Measurements from ENCODE around the gene MUS81. TPM values are rescaled to one million over a fixed set of nuclear protein-coding genes. Genes with fewer than 3 reads are reported as not detected.

Gene MUS81
- total and polyA plus RNA-seq, 2 of the 13 experiments (the other 11 are each of a cell fraction or from before 2014, with no cell fraction given): 25.6 to 30.2 TPM

- TF ChIP-seq, protein P1, sequence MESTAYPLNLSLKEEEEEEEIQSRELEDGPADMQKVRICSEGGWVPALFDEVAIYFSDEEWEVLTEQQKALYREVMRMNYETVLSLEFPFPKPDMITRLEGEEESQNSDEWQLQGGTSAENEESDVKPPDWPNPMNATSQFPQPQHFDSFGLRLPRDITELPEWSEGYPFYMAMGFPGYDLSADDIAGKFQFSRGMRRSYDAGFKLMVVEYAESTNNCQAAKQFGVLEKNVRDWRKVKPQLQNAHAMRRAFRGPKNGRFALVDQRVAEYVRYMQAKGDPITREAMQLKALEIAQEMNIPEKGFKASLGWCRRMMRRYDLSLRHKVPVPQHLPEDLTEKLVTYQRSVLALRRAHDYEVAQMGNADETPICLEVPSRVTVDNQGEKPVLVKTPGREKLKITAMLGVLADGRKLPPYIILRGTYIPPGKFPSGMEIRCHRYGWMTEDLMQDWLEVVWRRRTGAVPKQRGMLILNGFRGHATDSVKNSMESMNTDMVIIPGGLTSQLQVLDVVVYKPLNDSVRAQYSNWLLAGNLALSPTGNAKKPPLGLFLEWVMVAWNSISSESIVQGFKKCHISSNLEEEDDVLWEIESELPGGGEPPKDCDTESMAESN (CRISPR knock-in tag; conservative IDR thresholded peaks at IDR 0.05): 0 out of 2 replicates have a peak, but pooled peaks have one; percentile 39
- TF ChIP-seq CAMTA2 (CRISPR knock-in tag; IDR thresholded peaks at IDR 0.05; ENCODE audit: borderline replicate concordance): no peak
- no peak for TF ChIP-seq ZNF616 (CRISPR knock-in tag; IDR thresholded peaks at IDR 0.05; ENCODE audit: low read depth)
- no peak for TF ChIP-seq CEBPZ (IDR thresholded peaks at IDR 0.05; ENCODE audit: low read length)
- 0 out of 2 replicates have a peak, but pooled peaks have one; percentile 46 for TF ChIP-seq ZNF724P (CRISPR knock-in tag; IDR thresholded peaks at IDR 0.05; ENCODE audit: borderline replicate concordance)
- no peak for TF ChIP-seq ZNF350 (CRISPR knock-in tag; IDR thresholded peaks at IDR 0.05; ENCODE audit: borderline replicate concordance, low read depth)
- no peak for TF ChIP-seq GTF2F1 (IDR thresholded peaks at IDR 0.05; ENCODE audit: low read length)
- TF ChIP-seq SMYD3 (CRISPR knock-in tag; IDR thresholded peaks at IDR 0.05): no peak
- no peak for TF ChIP-seq MED8 (CRISPR knock-in tag; IDR thresholded peaks at IDR 0.05; ENCODE audit: insufficient replicate concordance)
- no peak for TF ChIP-seq ZNF121 (CRISPR knock-in tag; IDR thresholded peaks at IDR 0.05)
- no peak for TF ChIP-seq KDM6A (CRISPR knock-in tag; IDR thresholded peaks at IDR 0.05; ENCODE audit: low read depth)
- no peak for TF ChIP-seq FOXA1 (IDR thresholded peaks at IDR 0.05)
- peak; percentile 48; the same call in 1 of the 2 replicates for TF ChIP-seq FOXA1 (CRISPR knock-in tag; IDR thresholded peaks at IDR 0.05)
- peak; percentile 66; the same call in 1 of the 2 replicates for TF ChIP-seq MIXL1 (CRISPR knock-in tag; IDR thresholded peaks at IDR 0.05)
- TF ChIP-seq POLR2AphosphoS2 (IDR thresholded peaks at IDR 0.05; ENCODE audit: low read depth, low read length): no peak
- no peak for TF ChIP-seq ZBTB21 (CRISPR knock-in tag; IDR thresholded peaks at IDR 0.05)
- no peak for TF ChIP-seq SCMH1 (CRISPR knock-in tag; IDR thresholded peaks at IDR 0.05; ENCODE audit: borderline replicate concordance)
- no peak for TF ChIP-seq EP300 (IDR thresholded peaks at IDR 0.05; ENCODE audit: low read depth in 2 of 2, low read length in 2 of 2)
- no peak for TF ChIP-seq EP300 (CRISPR knock-in tag; IDR thresholded peaks at IDR 0.05; ENCODE audit: borderline replicate concordance)
- TF ChIP-seq RAD51 (IDR thresholded peaks at IDR 0.05; ENCODE audit: borderline replicate concordance): no peak
- 0 out of 2 replicates have a peak, but pooled peaks have one; percentile 41 for TF ChIP-seq ARID5B (CRISPR knock-in tag; IDR thresholded peaks at IDR 0.05)
- TF ChIP-seq CERS6 (CRISPR knock-in tag; IDR thresholded peaks at IDR 0.05): no peak
Measured at GRCh38 chr11:65884716-65885092, 24.5 kb downstream of the MUS81 start (continued).

All from HepG2 (cell line).